Muscle of arm (tissue), 12 donors: ENCODE results near the gene ASTN1. TPM values are rescaled to one million over a fixed set of nuclear protein-coding genes. Genes with fewer than 3 reads are reported as not detected.

Experiments used
- DNase-seq: peaks from one replicate; pipeline ENCODE4 v3.0.0-alpha.2; 2013
- polyA plus RNA-seq, 12 donors: library from polyadenylated mRNA; unstranded; fragments of 120-200 nt; gene quantifications; one replicate each; pipeline ENCODE4 v1.2.1, GENCODE V29; 2013; ENCODE audit not compliant: insufficient read length in 12 of 12

The ASTN1 gene
- polyA plus RNA-seq, 12 donors, result 4.5 to 8.9 (median 6.2) TPM; not detected in 1

DNA sequence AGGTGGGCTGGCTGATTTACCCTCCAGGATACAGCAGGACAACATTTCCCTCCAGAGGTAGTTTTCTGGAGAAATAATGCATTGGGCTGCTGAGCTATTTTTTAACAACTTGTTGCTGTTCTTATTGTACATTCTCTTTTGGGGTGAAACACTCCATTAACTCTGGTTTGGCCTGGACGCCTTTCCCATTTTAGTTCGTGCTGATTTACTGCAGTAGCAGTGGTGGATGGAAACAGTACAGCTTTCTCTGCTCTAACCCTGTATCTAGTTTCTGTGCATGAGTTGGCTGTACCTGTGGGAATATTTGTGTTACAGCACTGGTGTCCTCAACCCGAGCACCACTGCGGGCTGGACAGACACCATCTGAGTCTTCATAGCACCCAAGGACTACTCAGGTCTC lies 325.3 kb downstream of the ASTN1 start:
- no peak for DNase-seq

DNA sequence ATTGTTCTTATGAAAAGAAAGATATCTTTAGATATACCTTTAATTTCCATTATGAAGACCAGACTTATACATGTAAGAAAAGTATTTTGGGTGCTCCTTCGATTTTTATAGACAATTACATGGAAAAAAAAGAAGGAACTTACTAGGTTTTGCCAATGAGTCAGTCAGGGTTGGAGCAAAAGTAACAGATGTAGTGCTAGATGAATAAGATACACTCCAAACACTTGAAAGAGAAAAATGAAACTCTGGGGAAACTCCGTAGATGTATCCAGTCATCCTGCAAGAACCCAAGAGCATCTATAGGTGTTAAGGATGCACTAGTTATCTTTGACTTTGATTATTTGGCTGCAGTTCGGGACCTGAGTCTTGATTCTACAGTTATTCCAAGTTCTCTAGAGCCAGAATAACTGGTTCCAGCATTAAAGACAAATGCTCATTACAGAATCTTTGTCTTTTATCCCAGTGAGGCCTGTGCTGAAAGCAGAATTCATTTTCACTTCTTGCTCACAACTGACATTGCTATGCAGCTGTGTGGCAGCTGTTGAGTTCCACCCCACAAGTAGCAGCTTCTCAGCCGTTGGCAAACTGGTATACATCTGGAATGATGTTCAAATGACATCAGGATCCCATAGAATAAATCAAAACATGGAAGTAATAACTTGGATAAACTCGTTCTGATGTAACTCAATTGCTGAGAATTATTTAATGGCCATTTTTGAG lies 326.1 kb downstream of the ASTN1 start:
- DNase-seq, result no peak

GRCh38 chr1:176837708-176838107 lies 326.8 kb downstream of the ASTN1 start:
- DNase-seq, result no peak

- no peak for DNase-seq
Observed at GRCh38 chr1:176831150-176831549, 333.4 kb downstream of the ASTN1 start.

DNA sequence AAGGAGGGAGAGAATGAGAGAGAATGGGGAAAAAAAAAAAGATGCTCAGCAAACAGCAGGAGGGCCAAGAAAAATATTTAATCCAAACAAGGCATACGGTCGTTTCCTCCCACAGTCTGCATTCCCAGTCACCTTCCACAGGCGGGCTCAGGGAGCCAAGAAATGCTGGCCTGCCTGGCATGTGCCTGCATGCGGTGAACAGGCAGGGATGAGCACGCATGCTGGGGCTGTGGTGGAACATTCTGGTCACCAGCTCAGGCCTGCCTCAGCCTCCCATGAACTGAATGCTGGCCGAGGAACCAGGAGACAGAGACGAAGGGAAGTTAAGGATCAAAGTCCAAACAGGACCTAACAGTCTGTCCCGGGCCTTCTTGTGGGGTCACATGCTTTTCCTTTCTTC lies 335.3 kb downstream of the ASTN1 start:
- no peak for DNase-seq

DNA sequence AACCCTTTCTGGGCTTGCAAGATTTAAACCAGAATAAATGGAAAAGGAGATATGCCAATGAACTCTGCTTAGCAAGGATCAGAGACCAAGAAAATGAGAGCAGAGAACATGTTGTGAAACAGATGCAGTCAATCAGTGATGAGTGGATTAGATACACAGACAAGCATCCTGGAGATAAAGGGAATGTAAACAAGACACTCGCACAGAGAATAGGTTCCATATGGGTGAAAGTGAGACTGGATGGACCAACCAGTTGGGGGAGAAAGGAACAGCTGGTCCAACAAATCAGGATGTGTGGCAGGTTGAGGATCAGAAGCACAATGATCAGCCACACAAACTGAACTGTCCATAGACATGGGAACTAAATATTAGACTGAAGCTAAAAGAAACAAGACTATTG lies 338.2 kb downstream of the ASTN1 start:
- DNase-seq, result no peak

DNA sequence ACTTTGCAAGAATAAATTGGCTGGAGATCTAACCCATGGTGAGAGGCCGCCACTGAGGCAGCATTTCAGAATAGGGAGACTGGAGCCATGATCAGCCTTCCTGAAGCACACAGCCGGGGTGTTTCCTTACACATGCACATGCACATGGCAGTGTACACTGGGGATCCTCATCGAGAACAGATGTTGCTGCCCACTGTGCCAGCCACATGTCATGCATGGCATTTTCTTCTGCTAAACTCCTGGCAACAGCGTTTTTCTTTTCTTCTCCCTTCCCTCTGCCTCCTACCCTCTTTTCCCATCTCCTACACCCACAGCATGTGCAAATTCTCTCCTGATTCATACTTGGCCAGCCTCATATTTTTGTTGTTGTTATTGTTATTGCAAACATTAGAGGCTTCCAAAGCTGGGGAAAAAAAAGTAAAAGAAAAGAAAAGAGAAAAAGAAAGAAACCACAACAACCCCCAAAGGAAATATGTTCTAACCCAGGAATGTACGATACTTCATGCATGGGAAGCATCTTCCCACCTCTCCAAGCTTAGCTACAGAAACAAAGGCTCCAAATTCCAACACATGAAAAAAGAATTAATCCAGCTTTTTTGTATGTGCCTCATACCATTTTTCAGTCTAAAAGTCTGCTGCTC lies 344.0 kb downstream of the ASTN1 start:
- DNase-seq, result peak; percentile 43

- no peak for DNase-seq
Observed at GRCh38 chr1:176816232-176816631, 348.3 kb downstream of the ASTN1 start.

DNA sequence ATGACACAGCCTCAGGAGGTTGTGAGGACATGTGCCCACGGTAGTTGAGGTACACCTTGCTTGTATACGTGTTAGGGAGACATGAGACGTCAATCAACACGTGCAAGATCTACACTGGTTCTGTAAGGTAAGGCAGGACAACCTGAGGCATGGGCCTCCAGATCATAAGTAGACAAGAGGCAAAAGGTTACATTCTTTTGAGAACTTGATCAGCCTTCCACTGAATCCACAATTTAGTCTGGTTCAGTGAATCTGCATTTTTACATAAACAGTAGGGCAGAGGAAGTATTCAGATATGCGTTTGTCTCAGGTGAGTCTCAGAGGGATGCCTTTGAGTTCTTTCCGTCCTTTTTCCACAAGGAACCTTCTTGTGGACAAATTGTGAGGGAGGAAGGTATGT lies 348.9 kb downstream of the ASTN1 start:
- DNase-seq, result no peak

GRCh38 chr1:176811511-176812288 lies 352.8 kb downstream of the ASTN1 start:
- DNase-seq, result no peak

GRCh38 chr1:176809292-176809691 lies 355.2 kb downstream of the ASTN1 start:
- no peak for DNase-seq

Other genes with a start within 250 kb of the ASTN1 start
- gene BRINP2, start 6.2 kb upstream of the ASTN1 start, polyA plus RNA-seq, result under 1 TPM in 10 of 12 donors, not detected in 2; 0.21 to 0.65 (median 0.50) TPM